ENCODE data around the gene DYNLL1. TPM values are rescaled to one million over a fixed set of nuclear protein-coding genes. Genes with fewer than 3 reads are reported as not detected.

DYNLL1 gene
- total and polyA plus RNA-seq, 2 donors (not counting 1 experiment from before 2014, with no cell fraction given): 289 to 616 TPM

GRCh38 chr12:120463712-120464111, 32.2 kb upstream of the DYNLL1 start:
- H3K4me1 ChIP-seq (ENCODE audit: control insufficient read depth, extremely low read depth, insufficient read depth, low read length): peaks cover 2% of the 10 kb centered on the region
- no peak overlapping the region for H3K9ac ChIP-seq (ENCODE audit: insufficient read depth, low read length)
- H3K4me3 ChIP-seq (replicated peaks in 1 of 4; ENCODE audit: control extremely low read depth in 1 of 4, insufficient read depth in 1 of 4, low read depth in 3 of 4, low read length in 4 of 4): no peak overlapping the region
- no peaks in the 10 kb centered on the region for H3K9me3 ChIP-seq (ENCODE audit: control insufficient read depth, insufficient read depth, low read depth, low read length)
- TF ChIP-seq CTCF (conservative IDR thresholded peaks at IDR 0.05 in 1 of 2, IDR thresholded peaks at IDR 0.05 in 1 of 2; ENCODE audit: low read depth in 1 of 2, low read length in 2 of 2) (no peak), EZH2 (IDR thresholded peaks at IDR 0.05; ENCODE audit: low read length, missing control alignments) (no peak)
- peaks cover 5% of the 10 kb centered on the region for H4K20me1 ChIP-seq (ENCODE audit: control insufficient read depth, extremely low read depth, insufficient read depth, low read length)
- no peak overlapping the region for H3K27ac ChIP-seq (ENCODE audit: insufficient read depth, low read length)
- no peak for DNase-seq (ENCODE audit: low read depth in 2 of 2)
- peaks cover 45% of the 10 kb centered on the region for H3K79me2 ChIP-seq (ENCODE audit: control insufficient read depth, insufficient read depth, low read length)
- no peak overlapping the region for H2AFZ ChIP-seq (ENCODE audit: low read length)
- no peaks in the 10 kb centered on the region for H3K27me3 ChIP-seq (ENCODE audit: control insufficient read depth, insufficient read depth, low read length)
- H3K36me3 ChIP-seq (ENCODE audit: control insufficient read depth, insufficient read depth, low read length): peaks cover 18% of the 10 kb centered on the region
- H3K4me2 ChIP-seq (ENCODE audit: extremely low read depth, insufficient read depth, low read length): no peak overlapping the region

GRCh38 chr12:120465756-120466155, 30.2 kb upstream of the DYNLL1 start:
- Histone ChIP-seq H3K4me2 (ENCODE audit: extremely low read depth, insufficient read depth, low read length) (no peak overlapping the region), H3K9ac (ENCODE audit: insufficient read depth, low read length) (no peak overlapping the region), H3K36me3 (ENCODE audit: control insufficient read depth, insufficient read depth, low read length) (peaks cover 18% of the 10 kb centered on the region), H3K4me3 (replicated peaks in 1 of 4; ENCODE audit: control extremely low read depth in 1 of 4, insufficient read depth in 1 of 4, low read depth in 3 of 4, low read length in 4 of 4) (no peak overlapping the region), H3K4me1 (ENCODE audit: control insufficient read depth, extremely low read depth, insufficient read depth, low read length) (peaks cover 5% of the 10 kb centered on the region), H3K27ac (ENCODE audit: insufficient read depth, low read length) (no peak overlapping the region), H2AFZ (ENCODE audit: low read length) (no peak overlapping the region), H3K79me2 (ENCODE audit: control insufficient read depth, insufficient read depth, low read length) (peaks cover 61% of the 10 kb centered on the region), H3K27me3 (ENCODE audit: control insufficient read depth, insufficient read depth, low read length) (no peaks in the 10 kb centered on the region), H3K9me3 (ENCODE audit: control insufficient read depth, insufficient read depth, low read depth, low read length) (no peaks in the 10 kb centered on the region), H4K20me1 (ENCODE audit: control insufficient read depth, extremely low read depth, insufficient read depth, low read length) (peaks cover 5% of the 10 kb centered on the region)
- TF ChIP-seq CTCF (conservative IDR thresholded peaks at IDR 0.05 in 1 of 2, IDR thresholded peaks at IDR 0.05 in 1 of 2; ENCODE audit: low read depth in 1 of 2, low read length in 2 of 2) (no peak), EZH2 (IDR thresholded peaks at IDR 0.05; ENCODE audit: low read length, missing control alignments) (no peak)
- DNase-seq (ENCODE audit: low read depth in 2 of 2): no peak

GRCh38 chr12:120466560-120467315, 29.2 kb upstream of the DYNLL1 start:
- H3K9ac ChIP-seq (ENCODE audit: insufficient read depth, low read length): no peak overlapping the region
- peaks cover 18% of the 10 kb centered on the region for H3K36me3 ChIP-seq (ENCODE audit: control insufficient read depth, insufficient read depth, low read length)
- no peak overlapping the region for H3K4me3 ChIP-seq (replicated peaks in 1 of 4; ENCODE audit: control extremely low read depth in 1 of 4, insufficient read depth in 1 of 4, low read depth in 3 of 4, low read length in 4 of 4)
- no peak overlapping the region for H2AFZ ChIP-seq (ENCODE audit: low read length)
- peaks cover 5% of the 10 kb centered on the region for H3K4me1 ChIP-seq (ENCODE audit: control insufficient read depth, extremely low read depth, insufficient read depth, low read length)
- DNase-seq (ENCODE audit: low read depth in 2 of 2): peak; percentile 23 to 52
- H3K4me2 ChIP-seq (ENCODE audit: extremely low read depth, insufficient read depth, low read length): no peak overlapping the region
- H3K79me2 ChIP-seq (ENCODE audit: control insufficient read depth, insufficient read depth, low read length): peaks cover 61% of the 10 kb centered on the region
- peaks cover 5% of the 10 kb centered on the region for H4K20me1 ChIP-seq (ENCODE audit: control insufficient read depth, extremely low read depth, insufficient read depth, low read length)
- H3K9me3 ChIP-seq (ENCODE audit: control insufficient read depth, insufficient read depth, low read depth, low read length): no peaks in the 10 kb centered on the region
- H3K27ac ChIP-seq (ENCODE audit: insufficient read depth, low read length): no peak overlapping the region
- TF ChIP-seq CTCF (conservative IDR thresholded peaks at IDR 0.05 in 1 of 2, IDR thresholded peaks at IDR 0.05 in 1 of 2; ENCODE audit: low read depth in 1 of 2, low read length in 2 of 2) (peak; percentile 52 to 69), EZH2 (IDR thresholded peaks at IDR 0.05; ENCODE audit: low read length, missing control alignments) (no peak)
- no peaks in the 10 kb centered on the region for H3K27me3 ChIP-seq (ENCODE audit: control insufficient read depth, insufficient read depth, low read length)

Data from fibroblast of lung (primary cell).